ENCODE results near the gene GLI3. TPM values are rescaled to one million over a fixed set of nuclear protein-coding genes. Genes with fewer than 3 reads are reported as not detected.
"Not testable (repeated sequence)": the region's sequence is repeated elsewhere in the genome, so short reads cannot be mapped to it uniquely, and the experiment has no call there.

The GLI3 gene
- total RNA-seq, 1 donor from 2014 or later, result 3.3 TPM

- peak; percentile 57 for ATAC-seq (ENCODE audit: poor library complexity)
- intact Hi-C loops (cut with DNase I), result no loop called here
These were observed 17.6 kb downstream of the GLI3 start for GRCh38 chr7:42219447-42219846.

GRCh38 chr7:42218248-42218647 is 18.8 kb downstream of the GLI3 start:
- no peak for DNase-seq
- ATAC-seq (ENCODE audit: poor library complexity), result no peak

More at GRCh38 chr7:42219447-42219846, 17.6 kb downstream of the GLI3 start:
- no peak for DNase-seq

GRCh38 chr7:42217548-42217947 is 19.5 kb downstream of the GLI3 start:
- no peak for ATAC-seq (ENCODE audit: poor library complexity)
- DNase-seq, result no peak
- intact Hi-C loops (cut with DNase I), result no loop called here

More at GRCh38 chr7:42218248-42218647, 18.8 kb downstream of the GLI3 start:
- intact Hi-C loops (cut with DNase I), result no loop called here

GRCh38 chr7:42217053-42217452 is 20.0 kb downstream of the GLI3 start:
- intact Hi-C loops (cut with DNase I), result no loop called here
- no peak for DNase-seq
- ATAC-seq (ENCODE audit: poor library complexity), result no peak

- DNase-seq (no peak), ATAC-seq (ENCODE audit: poor library complexity) (no peak)
- intact Hi-C loops (cut with DNase I), result no loop called here
These were observed 22.8 kb downstream of the GLI3 start for GRCh38 chr7:42214060-42214679.

- DNase-seq, result no peak
- no peak for ATAC-seq (ENCODE audit: poor library complexity)
- intact Hi-C loops (cut with DNase I), result no loop called here
These were observed 23.9 kb downstream of the GLI3 start for GRCh38 chr7:42213093-42213492.

GRCh38 chr7:42212541-42213090 is 24.4 kb downstream of the GLI3 start:
- ATAC-seq (ENCODE audit: poor library complexity) (no peak), DNase-seq (no peak)
- intact Hi-C loops (cut with DNase I), result no loop called here

- intact Hi-C loops (cut with DNase I), result no loop called here
- no peak for ATAC-seq (ENCODE audit: poor library complexity)
These were observed 25.1 kb downstream of the GLI3 start for GRCh38 chr7:42211938-42212337.

GRCh38 chr7:42210779-42211178 is 26.2 kb downstream of the GLI3 start:
- no peak for DNase-seq
- no peak for ATAC-seq (ENCODE audit: poor library complexity)
- intact Hi-C loops (cut with DNase I), result no loop called here

More at GRCh38 chr7:42211938-42212337, 25.1 kb downstream of the GLI3 start:
- DNase-seq, result no peak

GRCh38 chr7:42210333-42210732 is 26.7 kb downstream of the GLI3 start:
- ATAC-seq (ENCODE audit: poor library complexity) (no peak), DNase-seq (no peak)
- intact Hi-C loops (cut with DNase I), result no loop called here

- ATAC-seq (ENCODE audit: poor library complexity); DNase-seq; intact Hi-C loops (cut with DNase I): not testable (repeated sequence)
These were observed 27.9 kb downstream of the GLI3 start for GRCh38 chr7:42209085-42209484.

- DNase-seq (no peak), ATAC-seq (ENCODE audit: poor library complexity) (no peak)
- intact Hi-C loops (cut with DNase I), result no loop called here
These were observed 28.4 kb downstream of the GLI3 start for GRCh38 chr7:42208572-42208971.

GRCh38 chr7:42207420-42207819 is 29.6 kb downstream of the GLI3 start:
- DNase-seq (no peak), ATAC-seq (ENCODE audit: poor library complexity) (no peak)
- intact Hi-C loops (cut with DNase I), result no loop called here

GRCh38 chr7:42203336-42203735 is 33.7 kb downstream of the GLI3 start:
- ATAC-seq (ENCODE audit: poor library complexity) (no peak), DNase-seq (no peak)
- intact Hi-C loops (cut with DNase I), result no loop called here

- no peak for DNase-seq
- no peak for ATAC-seq (ENCODE audit: poor library complexity)
- intact Hi-C loops (cut with DNase I), result no loop called here
These were observed 34.4 kb downstream of the GLI3 start for GRCh38 chr7:42202601-42203000.

GRCh38 chr7:42198974-42199668 is 37.9 kb downstream of the GLI3 start:
- intact Hi-C loops (cut with DNase I), result no loop called here
- ATAC-seq (ENCODE audit: poor library complexity), result no peak
- no peak for DNase-seq

- no peak for ATAC-seq (ENCODE audit: poor library complexity)
- intact Hi-C loops (cut with DNase I), result no loop called here
- no peak for DNase-seq
These were observed 38.7 kb downstream of the GLI3 start for GRCh38 chr7:42198296-42198695.

GRCh38 chr7:42197451-42197850 is 39.6 kb downstream of the GLI3 start:
- intact Hi-C loops (cut with DNase I), result no loop called here

GRCh38 chr7:42194238-42194637 is 42.8 kb downstream of the GLI3 start:
- ATAC-seq (ENCODE audit: poor library complexity) (no peak), DNase-seq (no peak)
- intact Hi-C loops (cut with DNase I), result no loop called here

More at GRCh38 chr7:42197451-42197850, 39.6 kb downstream of the GLI3 start:
- ATAC-seq (ENCODE audit: poor library complexity), result no peak
- DNase-seq, result no peak

- DNase-seq (no peak), ATAC-seq (ENCODE audit: poor library complexity) (no peak)
- intact Hi-C loops (cut with DNase I), result no loop called here
These were observed 43.4 kb downstream of the GLI3 start for GRCh38 chr7:42193471-42194129.
